HEK293 (cell line): ENCODE data around the gene HMGN4.
A peak's percentile ranks its signal among the peaks of the same experiment; 100 is the strongest.

ENCODE experiments used
- GLI2 ChIP-seq: fragments of 450-650 bp; formaldehyde crosslinking; IDR thresholded peaks from 2 replicates; pipeline ENCODE4; 2017; ENCODE audit warnings: missing biosample characterization, missing genetic modification characterization, low read depth, borderline replicate concordance
- HOXA7 ChIP-seq: sonication (generic); formaldehyde crosslinking; IDR thresholded peaks from 2 replicates; pipeline ENCODE4 v1.8.1; 2022; ENCODE audit warnings: missing genetic modification reagents, borderline replicate concordance
- PBX3 ChIP-seq: sonication (generic); formaldehyde crosslinking; IDR thresholded peaks from 2 replicates; pipeline ENCODE4 v1.8.1; 2022; ENCODE audit warnings: mild to moderate bottlenecking, moderate library complexity, missing genetic modification reagents
- PRDM2 ChIP-seq: fragments of 450-650 bp; formaldehyde crosslinking; IDR thresholded peaks from 2 replicates; pipeline ENCODE4 v1.5.1; 2016; ENCODE audit warnings: missing biosample characterization, missing genetic modification characterization, borderline replicate concordance
- REPIN1 ChIP-seq: fragments of 450-650 bp; formaldehyde crosslinking; IDR thresholded peaks from 2 replicates; pipeline ENCODE4 v1.5.1; 2017; ENCODE audit warnings: missing biosample characterization, missing genetic modification characterization, low read depth
- TSHZ1 ChIP-seq: fragments of 450-650 bp; formaldehyde crosslinking; IDR thresholded peaks from 2 replicates; pipeline ENCODE4 v1.5.1; 2016; ENCODE audit warnings: missing biosample characterization, missing genetic modification characterization, borderline replicate concordance
- ZBTB10 ChIP-seq: fragments of 450-650 bp; formaldehyde crosslinking; IDR thresholded peaks from 2 replicates; pipeline ENCODE4 v1.5.1; 2016; ENCODE audit warnings: missing biosample characterization, missing genetic modification characterization
- ZBTB8A ChIP-seq: fragments of 450-650 bp; formaldehyde crosslinking; IDR thresholded peaks from 2 replicates; pipeline ENCODE4 v1.5.1; 2016; ENCODE audit warnings: missing biosample characterization, missing genetic modification characterization
- ZFP3 ChIP-seq: fragments of 450-650 bp; formaldehyde crosslinking; IDR thresholded peaks from 2 replicates; pipeline ENCODE4 v1.5.1; 2016; ENCODE audit warnings: low read depth, missing biosample characterization, missing genetic modification characterization
- ZNF121 ChIP-seq: fragments of 450-650 bp; formaldehyde crosslinking; IDR thresholded peaks from 2 replicates; pipeline ENCODE4 v1.5.1; 2016; ENCODE audit warnings: missing biosample characterization, missing genetic modification characterization
- ZNF184 ChIP-seq: fragments of 450-650 bp; IDR thresholded peaks from 2 replicates; pipeline ENCODE4 v1.5.1; 2018; ENCODE audit warnings: missing biosample characterization, mild to moderate bottlenecking, missing genetic modification characterization
- ZNF221 ChIP-seq: fragments of 450-650 bp; formaldehyde crosslinking; IDR thresholded peaks from 2 replicates; pipeline ENCODE4 v1.5.1; 2017; ENCODE audit warnings: missing biosample characterization, missing genetic modification characterization, borderline replicate concordance
- ZNF26 ChIP-seq: fragments of 450-650 bp; formaldehyde crosslinking; IDR thresholded peaks from 2 replicates; pipeline ENCODE4 v1.5.1; 2016; ENCODE audit warnings: missing biosample characterization, missing genetic modification characterization
- ZNF335 ChIP-seq: fragments of 450-650 bp; formaldehyde crosslinking; conservative IDR thresholded peaks from 2 replicates; pipeline ENCODE4 v1.5.1; 2016; ENCODE audit warnings: missing biosample characterization, missing genetic modification characterization
- ZNF513 ChIP-seq: fragments of 450-650 bp; IDR thresholded peaks from 2 replicates; pipeline ENCODE4 v1.5.1; 2018; ENCODE audit warnings: missing biosample characterization, missing genetic modification characterization
- ZNF544 ChIP-seq: fragments of 450-650 bp; formaldehyde crosslinking; IDR thresholded peaks from 2 replicates; pipeline ENCODE4 v1.5.0; 2017; ENCODE audit warnings: missing biosample characterization, missing genetic modification characterization
- ZNF585B ChIP-seq: fragments of 450-650 bp; formaldehyde crosslinking; IDR thresholded peaks from 2 replicates; pipeline ENCODE4 v1.5.1; 2016; ENCODE audit warnings: missing biosample characterization, missing genetic modification characterization
- ZNF701 ChIP-seq: fragments of 450-650 bp; formaldehyde crosslinking; IDR thresholded peaks from 2 replicates; pipeline ENCODE4 v1.5.1; 2016; ENCODE audit warnings: missing biosample characterization, missing genetic modification characterization
- ZNF837 ChIP-seq: fragments of 450-650 bp; formaldehyde crosslinking; IDR thresholded peaks from 2 replicates; pipeline ENCODE4 v1.5.1; 2016; ENCODE audit warnings: missing biosample characterization, missing genetic modification characterization
- ZSCAN18 ChIP-seq: fragments of 450-650 bp; formaldehyde crosslinking; IDR thresholded peaks from 2 replicates; pipeline ENCODE4 v1.5.1; 2016; ENCODE audit warnings: missing biosample characterization, missing genetic modification characterization

The HMGN4 gene

GRCh38 chr6:26595669-26596269 is 57.6 kb downstream of the HMGN4 start (continued):
- TF ChIP-seq ZNF544 (tag by site-specific recombination) = no peak
- no peak for TF ChIP-seq ZNF701 (tag by site-specific recombination)
- no peak for TF ChIP-seq TSHZ1
- no peak for TF ChIP-seq PRDM2 (tag by site-specific recombination)
- TF ChIP-seq GLI2 (tag by site-specific recombination) = no peak
- TF ChIP-seq ZBTB10 (tag by site-specific recombination) = no peak
- TF ChIP-seq PBX3 (CRISPR knock-in tag) = peak; percentile 80; the same call in 1 of the 2 replicates
- TF ChIP-seq ZNF184 (tag by site-specific recombination) = no peak
- TF ChIP-seq ZNF585B (tag by site-specific recombination) = no peak
- TF ChIP-seq ZSCAN18 = no peak
- peak; percentile 6 for TF ChIP-seq ZNF335 (tag by site-specific recombination)
- no peak for TF ChIP-seq ZNF26 (tag by site-specific recombination)
- peak; percentile 22; the same call in 1 of the 2 replicates for TF ChIP-seq ZBTB8A (tag by site-specific recombination)
- no peak for TF ChIP-seq ZNF121
- no peak for TF ChIP-seq HOXA7 (CRISPR knock-in tag)
- TF ChIP-seq REPIN1 (tag by site-specific recombination) = no peak
- no peak for TF ChIP-seq ZNF837 (tag by site-specific recombination)
- no peak for TF ChIP-seq ZNF221
- TF ChIP-seq ZNF513 (tag by site-specific recombination) = no peak
- TF ChIP-seq ZFP3 (tag by site-specific recombination) = no peak
